PC-9 (cell line): ENCODE results near the gene EXO1. TPM values are rescaled to one million over a fixed set of nuclear protein-coding genes. Genes with fewer than 3 reads are reported as not detected.

Experiments
- BruUV-seq: library from RNA; stranded (reverse); fragments of 400-500 nt; replicated peaks from 2 replicates; lab custom pipeline; 2021; lab: Mats Ljungman, UMichigan
- CTCF ChIA-PET: fragments of 300-600 bp; sonication (Branson Sonifier 250); formaldehyde crosslinking; loops from one replicate; lab custom pipeline; 2022; ENCODE audit warnings: antibody characterized with exemption; lab: Charles Lee
- POLR2A ChIA-PET: fragments of 300-600 bp; sonication (Branson Sonifier 250); formaldehyde crosslinking; loops from one replicate; lab custom pipeline; 2022; ENCODE audit warnings: antibody characterized with exemption; ENCODE audit not compliant: unreplicated experiment; lab: Charles Lee
- DNase-seq, 2 experiments: peaks; one replicate each; pipeline versions ENCODE4 v3.0.0 to v3.0.0-alpha.2; 2015 to 2022; ENCODE audit warnings: mixed read lengths in 1 of 2
- H2AFZ ChIP-seq: fragments of 200-600 bp; sonication (generic); 2 replicates; pipeline ENCODE4 v1.8.1; 2017; ENCODE audit warnings: antibody characterized with exemption
- H3F3A ChIP-seq: fragments of 200-600 bp; sonication (generic); 2 replicates; pipeline ENCODE4 v1.8.1; 2017; ENCODE audit warnings: antibody characterized with exemption, mild to moderate bottlenecking, low read depth; ENCODE audit not compliant: insufficient read depth
- H3K27ac ChIP-seq: fragments of 200-600 bp; sonication (generic); 2 replicates; pipeline ENCODE4 v1.6.1; 2016; ENCODE audit warnings: mixed run types
- H3K27me3 ChIP-seq: fragments of 200-600 bp; sonication (generic); 2 replicates; pipeline ENCODE4 v1.6.1; 2016; ENCODE audit warnings: low read depth, mixed run types; ENCODE audit not compliant: insufficient read depth
- H3K36me3 ChIP-seq: fragments of 200-600 bp; sonication (generic); 2 replicates; pipeline ENCODE4 v1.6.1; 2016; ENCODE audit warnings: low read depth, mixed run types
- H3K4me1 ChIP-seq: fragments of 200-600 bp; sonication (generic); replicated peaks from 2 replicates; pipeline ENCODE4 v1.6.1; 2016; ENCODE audit warnings: mixed run types; ENCODE audit not compliant: insufficient read depth
- H3K4me2 ChIP-seq: fragments of 200-600 bp; sonication (generic); 2 replicates; pipeline ENCODE4 v1.6.1; 2017; ENCODE audit warnings: mixed run types
- H3K4me3 ChIP-seq: fragments of 200-600 bp; sonication (generic); 2 replicates; pipeline ENCODE4 v1.6.1; 2016; ENCODE audit warnings: mixed run types
- H3K79me2 ChIP-seq: fragments of 200-600 bp; sonication (generic); 2 replicates; pipeline ENCODE4 v1.6.1; 2017; ENCODE audit warnings: low read depth, mixed run types
- H3K9me2 ChIP-seq: fragments of 200-600 bp; sonication (generic); 2 replicates; pipeline ENCODE4 v1.8.1; 2017; ENCODE audit warnings: mild to moderate bottlenecking; ENCODE audit not compliant: insufficient read depth
- H3K9me3 ChIP-seq: fragments of 200-600 bp; sonication (generic); 2 replicates; pipeline ENCODE4 v1.8.1; 2016; ENCODE audit warnings: low read depth; ENCODE audit not compliant: insufficient read depth
- H4K20me1 ChIP-seq: fragments of 200-600 bp; sonication (generic); 2 replicates; pipeline ENCODE4 v1.8.1; 2017; ENCODE audit not compliant: insufficient read depth
- EZH2 ChIP-seq: fragments of 200-600 bp; sonication (generic); IDR thresholded peaks from 2 replicates; pipeline ENCODE4 v1.8.0; 2017; ENCODE audit warnings: antibody characterized with exemption, low read depth
- intact Hi-C: fragments of 100-400 bp; cut with micrococcal nuclease; formaldehyde crosslinking; loops from one replicate; pipeline ENCODE4 v1.10.0; 2022; ENCODE audit not compliant: unreplicated experiment
- total RNA-seq: library from RNA; stranded (reverse); gene quantifications from 2 replicates; pipeline ENCODE4 v1.2.3, GENCODE V29; 2021
- TF ChIP-seq, protein P1 (sequence below): fragments of 200-600 bp; sonication (generic); conservative IDR thresholded peaks from 2 replicates; pipeline ENCODE4 v1.6.1; 2017; ENCODE audit warnings: mixed run types, antibody characterized with exemption, mild to moderate bottlenecking, moderate library complexity

EXO1 gene
- total RNA-seq, 1 experiment from 2014 or later, result 32.1 TPM

DNA sequence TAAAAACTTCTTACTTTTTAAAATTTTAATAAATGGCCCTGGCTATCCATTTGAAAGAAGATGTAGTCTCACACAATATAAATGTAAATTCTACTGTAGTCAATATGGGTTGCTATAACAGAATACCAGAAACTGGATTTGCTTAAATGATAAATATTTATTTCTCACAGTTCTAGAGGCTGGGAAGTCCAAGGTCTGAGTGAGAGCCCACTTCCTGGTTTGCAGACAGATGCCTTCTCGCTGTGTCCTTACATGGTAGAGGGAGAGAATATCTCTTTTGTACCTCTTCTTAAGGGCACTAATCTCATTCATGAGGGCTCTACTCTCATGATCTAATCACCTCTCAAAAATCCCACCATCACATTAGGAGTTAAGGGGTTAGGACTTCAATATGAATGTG, 35.2 kb downstream of the EXO1 start:
- Histone ChIP-seq H2AFZ (no peak overlapping the region), H3K9me2 (no peaks in the 10 kb centered on the region), H3K4me3 (no peak overlapping the region), H3K36me3 (0 out of 2 replicates have a peak, but pooled peaks cover 4% of the 10 kb centered on the region), H3K4me1 (no peaks in the 10 kb centered on the region), H3F3A (no peaks in the 10 kb centered on the region), H3K79me2 (no peaks in the 10 kb centered on the region), H4K20me1 (no peaks in the 10 kb centered on the region), H3K4me2 (no peak overlapping the region), H3K27me3 (no peaks in the 10 kb centered on the region), H3K9me3 (no peaks in the 10 kb centered on the region), H3K27ac (no peak overlapping the region)
- intact Hi-C loops, result no loop called here
- POLR2A ChIA-PET, result no interaction called here
- TF ChIP-seq, protein P1, sequence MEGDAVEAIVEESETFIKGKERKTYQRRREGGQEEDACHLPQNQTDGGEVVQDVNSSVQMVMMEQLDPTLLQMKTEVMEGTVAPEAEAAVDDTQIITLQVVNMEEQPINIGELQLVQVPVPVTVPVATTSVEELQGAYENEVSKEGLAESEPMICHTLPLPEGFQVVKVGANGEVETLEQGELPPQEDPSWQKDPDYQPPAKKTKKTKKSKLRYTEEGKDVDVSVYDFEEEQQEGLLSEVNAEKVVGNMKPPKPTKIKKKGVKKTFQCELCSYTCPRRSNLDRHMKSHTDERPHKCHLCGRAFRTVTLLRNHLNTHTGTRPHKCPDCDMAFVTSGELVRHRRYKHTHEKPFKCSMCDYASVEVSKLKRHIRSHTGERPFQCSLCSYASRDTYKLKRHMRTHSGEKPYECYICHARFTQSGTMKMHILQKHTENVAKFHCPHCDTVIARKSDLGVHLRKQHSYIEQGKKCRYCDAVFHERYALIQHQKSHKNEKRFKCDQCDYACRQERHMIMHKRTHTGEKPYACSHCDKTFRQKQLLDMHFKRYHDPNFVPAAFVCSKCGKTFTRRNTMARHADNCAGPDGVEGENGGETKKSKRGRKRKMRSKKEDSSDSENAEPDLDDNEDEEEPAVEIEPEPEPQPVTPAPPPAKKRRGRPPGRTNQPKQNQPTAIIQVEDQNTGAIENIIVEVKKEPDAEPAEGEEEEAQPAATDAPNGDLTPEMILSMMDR, result no peak
- no peak for TF ChIP-seq EZH2
- DNase-seq, result no peak
- no TSS peak for BruUV-seq
- CTCF ChIA-PET, result no interaction called here

DNA sequence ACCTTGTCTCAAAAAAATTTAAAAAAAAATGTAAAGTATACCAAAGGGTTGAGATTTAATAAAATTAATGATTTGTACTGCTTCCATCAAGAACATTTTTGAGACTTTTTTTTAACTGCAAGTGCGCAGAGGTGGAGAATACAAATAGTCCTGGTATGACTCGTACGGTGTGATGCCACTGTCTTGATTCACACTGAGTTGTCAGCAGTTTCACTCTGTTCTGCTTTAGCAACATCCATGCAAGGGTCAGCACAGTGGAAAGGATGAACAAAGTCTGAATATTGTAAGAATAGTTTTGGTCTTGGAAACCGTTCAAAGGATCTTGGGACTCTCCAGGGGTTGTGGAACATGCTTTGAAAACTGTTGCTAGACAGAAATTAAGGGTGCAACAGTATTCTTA, 40.2 kb downstream of the EXO1 start:
- TF ChIP-seq EZH2, result no peak
- TF ChIP-seq, protein P1, result no peak
- Histone ChIP-seq H3K27ac (no peak overlapping the region), H3K9me3 (no peaks in the 10 kb centered on the region), H3K27me3 (no peaks in the 10 kb centered on the region), H3K4me1 (no peaks in the 10 kb centered on the region), H3F3A (0 out of 2 replicates have a peak, but pooled peaks cover 3% of the 10 kb centered on the region), H3K4me3 (no peak overlapping the region), H2AFZ (no peak overlapping the region), H3K36me3 (0 out of 2 replicates have a peak, but pooled peaks cover 4% of the 10 kb centered on the region), H3K9me2 (no peaks in the 10 kb centered on the region), H3K79me2 (no peaks in the 10 kb centered on the region), H4K20me1 (no peaks in the 10 kb centered on the region), H3K4me2 (no peak overlapping the region)
- intact Hi-C loops, result no loop called here
- POLR2A ChIA-PET, result no interaction called here
- DNase-seq, result no peak
- no TSS peak for BruUV-seq
- CTCF ChIA-PET, result no interaction called here

DNA sequence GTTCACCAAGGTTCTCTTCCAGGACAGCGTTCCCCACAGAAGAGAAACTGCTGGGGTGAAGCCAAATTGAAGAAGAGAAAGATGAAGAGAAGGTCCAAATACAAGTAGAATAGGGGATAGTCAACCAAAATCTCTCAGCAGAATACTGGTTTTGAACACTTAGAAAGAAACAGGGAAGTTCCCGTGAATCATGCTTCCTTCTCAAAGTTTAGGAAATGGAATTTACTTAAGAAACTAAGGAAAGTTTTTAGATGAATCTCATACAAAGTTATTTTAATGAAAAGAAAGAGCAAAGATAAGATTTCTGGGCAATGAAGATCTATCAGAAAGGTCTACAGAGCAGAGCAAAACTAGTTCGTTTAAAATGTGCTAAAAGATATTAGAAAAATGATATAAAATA, 43.3 kb downstream of the EXO1 start:
- ChIA-PET POLR2A (no interaction called here), CTCF (no interaction called here)
- Histone ChIP-seq H3K36me3 (0 out of 2 replicates have a peak, but pooled peaks cover 4% of the 10 kb centered on the region), H3K9me2 (no peaks in the 10 kb centered on the region), H3K9me3 (no peaks in the 10 kb centered on the region), H3K4me1 (peaks cover 14% of the 10 kb centered on the region; the same call in 1 of the 2 replicates), H2AFZ (no peak overlapping the region), H3K4me2 (no peak overlapping the region), H3K27me3 (no peaks in the 10 kb centered on the region), H3K4me3 (no peak overlapping the region), H3K79me2 (no peaks in the 10 kb centered on the region), H3K27ac (no peak overlapping the region), H4K20me1 (no peaks in the 10 kb centered on the region), H3F3A (peaks cover 23% of the 10 kb centered on the region)
- DNase-seq, result no peak
- intact Hi-C loops, result loop anchor here (10.0 kb wide), 1 partner anchor 234 kb away; no protein-coding TSS in a partner anchor
- no TSS peak for BruUV-seq
- TF ChIP-seq, protein P1, result no peak
- TF ChIP-seq EZH2, result no peak
